ENCODE data around the gene DLG5.

DLG5 gene

DNA sequence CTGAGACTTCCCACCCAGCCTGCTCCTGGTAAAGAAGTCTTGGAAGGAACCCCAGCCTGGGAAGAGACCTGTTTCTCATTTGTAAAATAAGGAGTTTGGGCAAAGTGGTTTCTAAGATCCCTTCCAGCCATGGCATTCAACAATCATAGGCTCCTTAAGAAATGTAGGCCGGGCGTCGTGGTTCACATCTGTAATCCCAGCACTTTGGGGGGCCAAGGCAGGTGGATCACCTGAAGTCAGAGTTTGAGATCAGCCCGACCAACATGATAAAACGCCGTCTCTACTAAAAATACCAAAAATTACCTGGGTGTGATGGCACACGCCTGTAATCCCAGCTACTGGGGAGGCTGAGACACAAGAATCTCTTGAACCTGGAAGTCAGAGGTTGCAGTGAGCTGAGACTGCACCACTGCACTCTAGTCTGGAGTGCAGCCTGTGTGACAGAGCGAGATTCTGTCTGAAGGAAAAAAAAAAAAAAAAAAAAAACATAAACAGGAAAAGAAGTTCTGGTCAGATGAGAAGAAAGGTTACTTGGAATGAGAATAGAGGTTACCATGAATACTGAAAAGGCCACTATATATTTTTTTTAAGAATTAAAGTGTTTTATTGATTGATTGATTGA is 15.9 kb downstream of the DLG5 start:
- DNase-seq (ENCODE audit: low spot score) = no peak

DNA sequence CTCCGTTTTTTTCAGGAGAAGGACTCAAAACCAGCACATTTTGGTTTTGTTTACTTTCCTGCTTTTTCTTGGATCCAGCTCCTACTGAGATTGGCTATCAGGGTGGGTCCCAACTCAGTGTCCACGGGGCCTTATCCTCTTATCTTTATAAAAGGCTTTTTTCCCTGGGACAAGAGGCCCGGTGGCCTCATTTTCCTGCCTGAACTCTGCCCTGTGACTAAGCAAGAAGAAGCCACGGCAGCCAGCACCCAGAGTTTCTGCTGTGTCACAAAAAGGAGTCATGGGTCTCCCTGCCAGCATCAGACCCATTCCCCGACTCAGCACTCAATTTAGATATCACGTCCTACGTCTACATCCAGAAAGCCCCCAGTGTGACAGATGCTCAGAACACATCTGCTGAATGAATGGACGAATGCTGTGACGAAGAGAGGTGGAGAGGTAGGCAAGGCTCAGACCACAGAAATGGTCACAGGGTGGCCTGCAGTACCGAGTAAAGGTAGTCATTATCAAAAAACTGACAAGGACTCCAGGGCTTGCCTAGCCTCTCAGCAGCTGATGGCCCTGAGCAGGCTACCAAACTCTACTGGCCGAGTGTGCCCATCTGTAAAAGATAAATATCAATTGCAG is 16.7 kb downstream of the DLG5 start:
- peak; percentile 54 for DNase-seq (ENCODE audit: low spot score)

DNA sequence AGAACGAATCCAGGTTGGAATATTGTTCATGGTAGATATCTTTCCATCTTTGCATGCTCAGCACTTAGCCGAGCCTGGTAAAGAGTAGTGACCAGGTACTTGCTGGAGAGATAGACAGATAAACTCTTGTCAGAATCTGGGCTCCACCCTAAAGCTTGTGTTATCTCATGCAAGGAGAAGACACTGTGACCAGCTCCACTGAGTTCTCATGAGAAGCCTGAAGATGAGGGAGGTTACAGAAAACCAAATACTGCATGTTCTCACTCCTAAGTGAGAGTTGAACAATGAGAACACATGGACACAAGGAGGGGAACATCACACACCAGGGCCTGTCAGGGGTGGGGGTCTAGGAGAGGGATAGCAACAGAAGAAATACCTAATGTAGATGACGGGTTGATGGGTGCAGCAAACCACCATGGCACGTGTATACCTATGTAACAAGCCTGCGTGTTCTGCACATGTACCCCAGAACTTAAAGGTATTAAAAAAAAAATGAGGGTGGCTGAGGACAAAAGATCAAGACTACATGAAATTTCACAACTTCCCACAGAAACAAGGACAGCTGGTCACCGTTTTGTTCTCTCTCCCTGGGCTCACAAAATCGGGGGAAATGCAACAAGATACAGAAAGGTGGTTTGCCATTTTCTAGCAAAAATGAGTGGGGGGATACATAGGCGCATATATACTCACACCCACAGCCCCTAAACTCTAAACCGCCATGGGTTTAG is 17.4 kb downstream of the DLG5 start:
- DNase-seq (ENCODE audit: low spot score) = no peak

DNA sequence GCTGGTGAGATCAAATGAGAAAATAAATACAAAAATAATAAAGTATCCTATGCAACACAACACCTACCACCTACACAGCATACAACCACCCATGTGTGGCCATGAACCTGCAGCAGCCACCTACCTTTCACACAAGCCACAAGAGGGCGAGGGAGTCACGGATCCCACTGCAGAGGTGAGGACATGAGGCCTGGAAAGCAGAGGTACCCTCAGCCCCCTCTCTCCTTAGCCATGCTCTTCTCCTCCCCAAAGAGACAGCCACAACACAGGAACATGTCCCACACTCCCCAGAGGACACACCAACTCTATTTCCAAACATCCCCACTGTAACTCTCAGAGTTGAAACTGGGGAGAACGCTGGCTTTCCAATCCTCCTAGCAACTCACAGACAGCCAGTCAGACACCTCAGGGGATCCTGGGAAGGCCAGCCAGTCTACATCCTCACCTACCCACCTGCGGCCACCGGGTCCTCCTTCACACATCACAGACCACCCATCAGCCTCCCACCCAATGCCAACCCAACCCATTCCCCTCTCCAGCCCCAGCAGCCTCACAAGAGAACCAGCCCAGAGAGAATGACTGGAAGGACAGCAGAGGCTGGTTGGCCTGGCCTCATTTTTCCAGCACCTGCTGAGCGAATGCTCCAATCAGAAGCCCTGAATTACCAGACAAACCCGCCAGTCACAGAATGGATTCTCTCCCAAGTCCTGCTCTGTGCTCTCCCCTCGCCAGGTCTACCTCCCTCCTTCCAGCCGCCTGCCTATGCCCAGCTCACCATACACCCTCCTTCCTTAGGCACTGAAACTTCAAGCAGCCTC is 18.4 kb downstream of the DLG5 start:
- DNase-seq (ENCODE audit: low spot score) = no peak

DNA sequence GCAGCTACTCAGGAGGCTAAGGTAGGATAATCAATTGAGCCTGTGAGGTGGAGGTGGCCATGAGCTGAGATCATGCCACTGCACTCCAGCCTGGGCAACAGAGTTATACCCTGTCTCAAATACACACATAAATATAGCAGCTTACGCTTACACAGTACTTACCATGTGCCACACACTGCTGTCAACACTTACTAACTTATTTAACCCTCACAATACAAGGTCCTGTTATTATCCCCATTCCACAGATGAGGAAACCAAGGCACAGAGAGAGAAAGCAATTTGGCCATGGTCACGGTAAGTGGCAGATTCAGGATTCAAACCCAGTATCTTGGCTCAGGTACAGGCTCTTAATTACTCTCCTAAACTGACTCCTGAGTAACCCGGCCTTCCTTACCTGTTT is 19.1 kb downstream of the DLG5 start:
- DNase-seq (ENCODE audit: low spot score) = no peak

DNA sequence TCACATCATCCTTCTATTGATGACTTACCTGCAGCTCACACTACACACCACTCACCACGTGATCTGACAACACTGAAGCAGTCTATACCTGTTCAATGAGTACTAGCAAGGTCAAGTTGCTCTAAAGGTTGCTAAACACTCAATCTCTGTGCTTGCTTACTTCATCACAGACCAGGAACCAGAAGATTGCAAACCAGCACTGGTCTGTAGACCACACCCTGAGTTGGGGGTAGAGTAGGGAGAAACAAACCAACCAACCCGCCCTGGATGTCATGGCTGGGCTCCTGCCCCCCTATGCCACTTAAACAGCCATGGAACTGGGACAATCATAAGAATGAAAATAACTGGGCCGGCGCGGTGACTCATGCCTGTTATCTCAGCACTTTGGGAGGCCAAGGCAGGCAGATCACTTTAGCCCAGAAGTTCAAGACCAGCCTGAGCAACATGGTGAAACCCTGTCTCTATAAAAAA is 19.6 kb downstream of the DLG5 start:
- DNase-seq (ENCODE audit: low spot score) = no peak

DNA sequence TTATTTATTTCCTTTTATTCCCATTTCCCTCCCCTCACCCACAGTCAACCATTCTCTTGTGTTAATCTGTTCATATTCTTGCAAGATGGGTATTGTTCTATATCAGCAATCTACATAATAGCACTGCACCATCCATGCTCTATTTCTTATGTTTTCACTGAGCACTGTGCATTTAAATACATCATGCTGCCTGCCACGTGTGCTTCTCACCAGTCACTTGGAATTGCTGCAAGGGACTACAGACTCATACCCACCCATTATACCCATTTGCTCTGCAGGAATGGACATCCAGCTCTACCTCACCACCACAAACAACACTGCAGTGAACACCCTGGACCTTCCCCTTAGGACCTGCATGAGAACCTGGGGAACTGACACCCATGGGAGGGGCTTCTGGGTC is 20.8 kb downstream of the DLG5 start:
- no peak for DNase-seq (ENCODE audit: low spot score)

DNA sequence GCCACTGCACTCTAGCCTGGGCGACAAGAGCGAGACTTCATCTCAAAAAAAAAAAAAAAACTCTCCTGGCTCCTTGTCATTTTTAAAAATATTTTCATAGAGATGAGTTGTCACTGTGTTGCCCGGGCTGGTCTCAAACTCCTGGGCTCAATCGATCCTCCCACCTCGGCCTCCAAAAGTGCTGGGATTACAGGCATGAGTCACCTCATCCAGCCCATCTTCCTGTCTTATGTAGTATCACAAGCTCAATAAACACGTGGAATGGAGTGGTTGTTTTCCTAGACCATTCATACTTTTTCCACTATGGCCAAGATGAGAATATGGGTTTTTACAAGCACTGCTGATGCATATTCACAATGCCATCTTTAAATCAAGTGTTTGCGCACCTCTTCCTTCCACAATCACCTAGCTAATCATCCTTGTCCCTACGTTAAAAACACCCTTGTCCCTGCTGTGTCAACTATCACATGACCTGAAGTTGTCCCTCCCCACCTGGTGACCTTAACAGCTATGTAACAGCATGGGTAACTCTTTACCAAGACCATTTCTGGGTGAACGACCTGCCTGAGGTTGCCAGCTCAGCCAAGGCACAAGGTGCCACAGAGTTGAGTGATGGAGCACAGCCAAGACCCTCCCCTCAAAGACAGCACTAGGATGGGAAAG is 21.3 kb downstream of the DLG5 start:
- DNase-seq (ENCODE audit: low spot score) = no peak

DNA sequence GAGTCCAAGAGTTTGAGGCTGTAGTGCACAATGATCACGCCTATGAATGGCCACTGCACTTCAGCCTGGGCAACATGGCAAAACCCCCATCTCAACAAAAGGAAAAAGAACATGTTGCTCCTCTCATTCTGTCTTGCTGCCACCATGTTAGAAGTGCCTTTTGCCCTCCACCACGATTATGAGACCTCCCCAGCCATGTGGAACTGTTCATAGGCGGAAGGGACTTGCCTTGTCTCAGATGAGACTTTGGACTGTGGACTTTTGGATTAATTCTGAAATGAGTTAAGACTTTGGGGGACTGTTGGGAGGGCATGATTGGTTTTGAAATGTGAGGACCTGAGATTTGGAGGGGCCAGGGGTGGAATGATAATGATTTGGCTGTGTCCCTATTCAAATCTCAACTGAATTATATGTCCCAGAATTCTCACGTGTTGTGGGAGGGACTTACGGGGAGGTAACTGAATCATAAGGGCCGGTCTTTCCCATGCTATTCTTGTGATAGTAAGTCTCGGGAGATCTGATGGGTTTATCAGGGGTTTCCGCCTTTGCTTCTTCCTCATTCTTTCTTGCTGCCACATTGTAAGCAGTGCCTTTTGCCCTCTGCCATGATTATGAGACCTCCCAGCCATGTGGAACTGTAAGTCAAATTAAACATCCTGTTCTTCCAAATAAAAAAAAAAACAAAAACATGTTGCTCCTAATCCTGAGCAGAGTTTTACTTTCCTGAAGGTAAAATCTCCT is 22.3 kb downstream of the DLG5 start:
- no peak for DNase-seq (ENCODE audit: low spot score)

DNA sequence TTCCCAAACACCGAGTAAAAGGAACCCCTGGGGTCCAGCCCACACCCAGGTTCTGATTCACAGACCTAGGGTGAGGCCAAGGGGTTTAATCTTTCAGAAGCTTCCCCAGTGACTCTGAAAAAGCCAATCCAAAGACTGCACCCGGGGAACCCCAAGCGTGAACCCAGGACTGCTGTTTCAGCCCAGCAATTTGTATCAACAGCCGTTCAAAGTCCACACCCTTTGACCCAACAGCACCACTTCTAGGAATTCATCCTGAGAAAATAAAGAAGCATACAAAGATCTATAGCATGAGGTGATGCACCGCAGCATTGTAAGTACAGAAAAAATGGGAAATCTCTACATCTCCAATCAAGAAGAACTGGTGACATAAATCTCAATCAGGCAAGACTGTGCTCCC is 24.4 kb downstream of the DLG5 start:
- DNase-seq (ENCODE audit: low spot score) = no peak

DNA sequence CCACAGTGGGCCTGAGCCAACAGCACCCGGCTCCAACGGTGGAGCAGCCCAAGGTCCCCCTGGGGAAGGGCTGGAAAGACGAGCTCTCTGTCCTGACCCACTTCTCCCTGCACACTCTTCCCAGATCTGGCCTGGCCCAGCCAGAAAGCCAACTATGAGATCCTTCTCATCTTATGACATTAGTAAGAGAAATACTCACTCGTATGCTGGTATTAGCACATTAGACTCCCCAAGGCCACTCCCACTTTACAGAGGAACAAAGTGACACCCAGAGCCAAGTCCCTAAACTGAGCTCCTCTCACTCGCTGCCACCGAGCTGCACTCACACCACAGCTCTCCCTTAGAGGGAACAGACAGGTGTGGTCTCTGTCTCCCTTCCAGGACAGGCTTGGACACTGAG is 24.8 kb downstream of the DLG5 start:
- DNase-seq (ENCODE audit: low spot score) = no peak

DNA sequence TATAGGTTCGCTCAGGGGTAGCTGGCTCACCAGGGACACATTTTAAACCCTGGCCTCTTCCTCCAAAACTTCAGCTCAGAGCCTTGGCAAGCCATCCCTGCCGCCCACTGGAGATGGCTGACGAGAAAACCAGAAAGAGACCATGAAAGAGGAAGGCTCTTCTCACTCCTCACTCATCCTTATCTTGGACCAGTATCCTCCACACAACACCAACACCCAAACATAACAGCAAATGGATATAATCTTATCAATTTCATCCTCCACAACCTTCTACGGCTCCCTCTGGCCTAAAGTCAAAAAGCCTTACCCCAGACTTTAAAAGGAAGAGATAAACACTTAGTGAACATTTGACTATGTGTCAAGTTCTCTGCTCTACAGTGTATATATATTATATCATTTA is 26.9 kb downstream of the DLG5 start:
- no peak for DNase-seq (ENCODE audit: low spot score)

DNA sequence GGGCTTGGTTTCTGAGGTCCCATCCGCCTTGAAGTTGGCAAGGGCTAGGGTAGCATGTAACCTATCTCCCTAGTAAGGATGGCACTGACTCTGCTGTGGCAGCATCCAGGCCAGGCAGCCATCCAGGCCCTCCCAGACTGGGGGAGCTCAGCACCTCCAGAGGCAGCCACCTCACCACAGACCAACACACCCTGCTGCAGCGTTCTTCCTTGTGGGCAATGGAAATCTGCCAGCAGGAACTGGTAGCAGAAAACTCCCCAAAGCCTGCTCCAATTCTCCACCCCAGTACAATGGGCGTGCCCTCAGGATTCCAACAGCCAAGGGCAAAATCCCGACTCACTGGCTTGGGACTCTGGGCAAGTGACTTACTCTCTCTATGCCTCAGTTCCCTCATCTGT is 27.5 kb downstream of the DLG5 start:
- DNase-seq (ENCODE audit: low spot score) = peak; percentile 89

DNA sequence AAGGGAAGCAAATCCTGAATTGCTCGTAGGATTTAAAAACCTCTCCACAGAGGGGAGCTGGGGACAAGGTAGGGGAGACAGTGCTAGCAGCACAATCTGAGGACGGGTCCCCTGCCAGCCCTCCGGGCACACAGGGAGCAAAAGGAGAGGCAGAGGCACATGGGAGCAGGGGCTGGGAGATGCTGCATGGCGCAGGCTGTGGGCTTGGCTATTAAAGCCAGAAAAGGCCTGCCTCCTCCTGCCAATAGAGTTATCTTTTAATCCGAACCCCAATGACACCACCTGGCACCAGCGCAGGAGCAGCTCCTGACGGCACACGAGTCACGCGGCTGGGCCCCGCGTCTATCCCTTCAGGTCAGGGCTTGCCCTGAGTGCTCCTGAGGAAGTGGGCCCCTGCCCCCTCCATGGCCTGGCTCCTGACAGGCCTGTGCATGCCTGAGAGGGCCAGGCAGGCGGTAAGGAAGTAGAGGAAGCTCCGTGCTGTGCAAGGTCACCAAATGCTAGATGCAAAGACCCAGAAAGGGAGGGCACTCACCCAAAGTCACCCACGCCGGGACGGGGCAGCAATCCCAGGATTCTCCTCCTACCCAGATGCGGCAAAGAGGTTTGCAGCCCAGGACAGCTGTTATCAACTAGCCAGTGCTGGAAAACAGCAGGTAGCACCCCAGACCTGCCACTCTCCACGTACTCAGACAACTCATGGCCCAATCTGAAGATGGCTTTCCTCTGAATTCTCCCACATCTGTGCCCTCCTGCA is 28.1 kb downstream of the DLG5 start:
- no peak for DNase-seq (ENCODE audit: low spot score)

DNA sequence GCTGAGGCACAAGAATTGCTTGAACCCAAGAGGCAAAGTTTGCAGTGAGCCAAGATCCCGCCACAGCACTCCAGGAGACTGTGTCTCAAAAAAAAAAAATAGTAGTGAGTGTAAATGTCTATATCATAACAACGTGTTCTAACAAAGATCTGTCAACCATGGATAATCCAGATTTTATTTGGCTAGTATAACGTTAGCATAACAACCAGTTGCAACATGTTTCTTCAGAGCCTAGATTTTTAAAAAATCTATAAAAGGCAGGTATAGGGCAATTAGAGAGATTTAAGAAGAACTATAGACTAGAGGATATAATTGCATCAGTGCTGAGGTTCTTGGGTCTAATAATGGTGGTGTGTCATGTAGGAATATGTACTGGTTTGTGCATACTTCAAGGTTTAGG is 30.5 kb downstream of the DLG5 start:
- no peak for DNase-seq (ENCODE audit: low spot score)

DNA sequence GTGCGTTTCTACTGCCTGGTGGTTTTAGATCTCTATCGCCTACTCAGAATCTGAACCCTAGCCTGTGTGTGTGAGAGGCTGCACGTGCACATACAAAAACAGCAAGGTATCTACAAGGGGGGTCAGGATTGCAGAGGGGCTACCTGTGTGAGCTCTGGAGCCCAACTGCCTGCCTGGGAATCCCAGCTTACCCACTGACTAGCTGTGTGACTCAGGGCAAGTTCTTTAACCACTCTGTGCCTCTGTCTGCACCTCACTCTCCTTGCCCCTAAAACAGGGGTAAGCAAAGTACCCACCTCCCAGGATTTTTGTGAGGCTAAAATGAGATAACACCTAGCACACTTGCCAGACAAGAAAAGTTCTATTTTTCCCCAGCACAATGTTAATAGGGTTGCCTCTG is 32.5 kb downstream of the DLG5 start:
- DNase-seq (ENCODE audit: low spot score) = no peak

DNA sequence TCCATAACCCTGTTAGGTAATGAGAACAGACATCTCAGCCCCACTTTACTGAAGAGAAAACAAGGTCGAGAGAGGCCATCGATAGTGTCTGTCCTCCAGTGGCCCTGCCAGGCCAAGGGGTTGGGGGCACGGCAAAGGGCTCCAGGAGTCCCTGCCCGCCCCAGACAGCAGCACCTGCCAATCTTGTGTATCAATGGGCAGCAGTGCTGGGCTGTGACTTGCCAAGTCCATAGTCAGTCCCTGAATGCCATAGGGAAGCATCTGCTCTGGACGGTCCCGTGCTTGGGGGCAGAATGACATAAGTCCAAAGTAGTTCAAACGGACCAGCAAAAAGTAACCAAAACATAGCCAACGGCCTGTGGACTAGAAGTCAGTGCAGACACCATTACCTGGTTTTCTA is 33.2 kb downstream of the DLG5 start:
- DNase-seq (ENCODE audit: low spot score) = no peak

DNA sequence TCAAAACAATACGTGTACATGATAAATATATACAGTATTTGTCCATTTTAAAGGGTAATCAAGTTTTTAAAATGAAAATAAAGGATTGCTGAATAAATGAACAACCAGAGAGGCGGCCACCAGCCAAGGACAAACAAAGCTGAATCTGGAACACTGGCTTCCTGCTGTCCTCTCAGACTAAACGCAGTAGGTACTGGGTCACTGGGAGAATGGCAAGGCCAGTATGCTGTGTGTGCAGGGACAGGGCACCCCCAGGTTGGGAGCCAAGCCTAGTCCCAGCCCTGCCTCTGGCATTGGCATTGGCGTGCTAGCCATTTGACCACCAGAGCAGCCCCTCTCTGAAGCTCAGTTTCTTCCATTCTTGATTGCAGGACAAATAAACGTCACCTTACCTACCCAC is 33.8 kb downstream of the DLG5 start:
- DNase-seq (ENCODE audit: low spot score) = no peak

DNA sequence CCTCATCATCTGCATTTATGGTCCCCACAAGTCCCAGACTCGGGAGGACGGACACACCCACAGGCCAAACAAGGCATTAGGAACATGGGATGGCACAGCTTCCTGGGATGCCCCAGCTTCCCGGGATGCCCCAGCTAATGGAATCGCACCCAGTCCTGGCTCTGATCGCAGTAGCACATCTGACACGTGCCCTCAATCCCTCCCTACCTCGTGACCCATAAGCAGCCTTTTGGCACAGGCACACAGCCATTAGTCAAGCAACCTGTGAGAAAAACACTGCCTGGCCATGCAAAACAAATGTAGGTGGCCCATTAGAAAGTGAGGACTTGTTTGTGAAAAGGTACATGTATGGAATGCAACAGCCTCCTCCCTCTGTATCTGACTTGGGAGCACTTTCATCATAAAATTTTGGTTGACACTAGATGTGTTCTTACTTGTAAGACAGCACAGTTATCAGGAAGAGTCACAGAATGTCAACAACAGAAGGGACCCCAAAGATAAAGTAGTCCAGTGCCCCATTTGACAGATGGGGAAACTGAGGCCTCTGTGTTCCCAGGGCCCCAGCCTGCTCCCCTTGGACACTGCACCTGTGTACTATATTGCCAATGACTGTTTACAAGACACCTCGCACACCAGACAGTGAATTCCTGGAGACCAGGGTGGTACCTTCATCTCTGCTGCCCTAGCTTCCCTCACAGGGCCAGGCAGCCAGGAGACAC is 34.4 kb downstream of the DLG5 start:
- no peak for DNase-seq (ENCODE audit: low spot score)

DNA sequence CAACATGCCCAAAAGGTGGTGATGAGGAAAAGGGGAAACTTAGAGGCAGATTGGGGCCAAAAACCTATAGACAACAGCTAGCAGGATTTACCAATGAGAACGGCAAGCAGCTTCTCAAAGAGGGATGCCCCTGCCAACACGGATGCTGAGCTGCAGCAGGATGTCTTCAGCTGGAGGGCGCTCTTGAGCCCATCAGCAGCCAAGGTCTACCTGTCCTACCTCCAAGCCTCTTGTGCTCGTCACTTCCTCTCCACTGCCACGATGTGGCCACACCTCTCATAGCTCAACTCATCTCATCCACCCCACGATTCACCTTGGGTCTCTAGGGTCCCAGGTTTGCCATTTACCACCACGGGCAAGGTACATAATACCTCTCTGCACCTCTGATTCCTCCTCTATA is 36.5 kb downstream of the DLG5 start:
- no peak for DNase-seq (ENCODE audit: low spot score)

Data from AG20443 (cell line).